GM21423 (cell line): ENCODE results near the gene SLC1A5.
"Not testable (repeated sequence)": the region's sequence is repeated elsewhere in the genome, so short reads cannot be mapped to it uniquely, and the experiment has no call there.

Experiments
- ATAC-seq: cut with Tn5 transposase; IDR thresholded peaks from one replicate; pipeline ENCODE4 v1.9.1; 2021; ENCODE audit warnings: mild to moderate bottlenecking, moderate library complexity; ENCODE audit not compliant: unreplicated experiment

SLC1A5 gene

GRCh38 chr19:46772170-46773017, 16.0 kb downstream of the SLC1A5 start:
- ATAC-seq = no peak

GRCh38 chr19:46768746-46769145, 19.6 kb downstream of the SLC1A5 start:
- ATAC-seq = not testable (repeated sequence)

GRCh38 chr19:46766569-46767317, 21.7 kb downstream of the SLC1A5 start:
- no peak for ATAC-seq

GRCh38 chr19:46764817-46765291, 23.5 kb downstream of the SLC1A5 start:
- ATAC-seq = no peak

GRCh38 chr19:46762245-46762890, 26.0 kb downstream of the SLC1A5 start:
- no peak for ATAC-seq

- no peak for ATAC-seq
Observed at GRCh38 chr19:46761418-46761831, 27.0 kb downstream of the SLC1A5 start.

- ATAC-seq = not testable (repeated sequence)
Observed at GRCh38 chr19:46760897-46761296, 27.5 kb downstream of the SLC1A5 start.

- no peak for ATAC-seq
Observed at GRCh38 chr19:46760363-46760762, 28.0 kb downstream of the SLC1A5 start.

- no peak for ATAC-seq
Observed at GRCh38 chr19:46759817-46760333, 28.5 kb downstream of the SLC1A5 start.

GRCh38 chr19:46759206-46759605, 29.2 kb downstream of the SLC1A5 start:
- ATAC-seq = no peak

- ATAC-seq = no peak
Observed at GRCh38 chr19:46756544-46756888, 31.9 kb downstream of the SLC1A5 start.

- ATAC-seq = no peak
Observed at GRCh38 chr19:46755853-46756543, 32.4 kb downstream of the SLC1A5 start.

- ATAC-seq = no peak
Observed at GRCh38 chr19:46755077-46755852, 33.1 kb downstream of the SLC1A5 start.

GRCh38 chr19:46753420-46754155, 34.8 kb downstream of the SLC1A5 start:
- no peak for ATAC-seq

- ATAC-seq = no peak
Observed at GRCh38 chr19:46748325-46749109, 39.9 kb downstream of the SLC1A5 start.

- peak; percentile 48 for ATAC-seq
Observed at GRCh38 chr19:46746281-46747057, 41.9 kb downstream of the SLC1A5 start, which contains the start of gene STRN4. Gene STRN4 (minus strand): TSS chr19:46746450. CDS start chr19:46746430, 20 bp downstream.

GRCh38 chr19:46745521-46746280, 42.7 kb downstream of the SLC1A5 start, which contains the start of gene FKRP:
Gene FKRP (plus strand): TSS chr19:46746057. CDS start chr19:46755451, 9,394 bp downstream.
- ATAC-seq = peak; percentile 41
